Measurements from ENCODE around the gene TRIM50.
"Not testable (repeated sequence)": the region's sequence is repeated elsewhere in the genome, so short reads cannot be mapped to it uniquely, and the experiment has no call there.

- not testable (repeated sequence) for TF ChIP-seq CTCF (IDR thresholded peaks at IDR 0.05; ENCODE audit: borderline replicate concordance, extremely low read depth, low read length, poor library complexity, severe bottlenecking); EZH2 (IDR thresholded peaks at IDR 0.05; ENCODE audit: borderline replicate concordance, low read depth, low read length, severe bottlenecking)
Observed at GRCh38 chr7:73297235-73297634, 30.6 kb downstream of the TRIM50 start.

Data from DND-41 (cell line).